NCI-H128 (cell line): ENCODE data around the gene ARAP2.

Experiments
- DNase-seq: peaks from one replicate; lab custom pipeline; 2025; ENCODE audit not compliant: unreplicated experiment; lab: John Stamatoyannopoulos, UW

The ARAP2 gene

GRCh38 chr4:36130641-36131040 lies 113.7 kb downstream of the ARAP2 start:
- no peak for DNase-seq

- no peak for DNase-seq
Observed at GRCh38 chr4:36128689-36129088, 115.6 kb downstream of the ARAP2 start.

GRCh38 chr4:36123906-36124305 lies 120.4 kb downstream of the ARAP2 start:
- no peak for DNase-seq

- DNase-seq: no peak
Observed at GRCh38 chr4:36115312-36115711, 129.0 kb downstream of the ARAP2 start.

- no peak for DNase-seq
Observed at GRCh38 chr4:36111172-36111571, 133.1 kb downstream of the ARAP2 start.

- no peak for DNase-seq
Observed at GRCh38 chr4:36099509-36099908, 144.8 kb downstream of the ARAP2 start.

- DNase-seq: no peak
Observed at GRCh38 chr4:36094995-36095394, 149.3 kb downstream of the ARAP2 start.

- no peak for DNase-seq
Observed at GRCh38 chr4:36091997-36092396, 152.3 kb downstream of the ARAP2 start.

- no peak for DNase-seq
Observed at GRCh38 chr4:36088542-36088941, 155.8 kb downstream of the ARAP2 start.

- no peak for DNase-seq
Observed at GRCh38 chr4:36086261-36086786, 158.0 kb downstream of the ARAP2 start.

GRCh38 chr4:36082817-36083216 lies 161.5 kb downstream of the ARAP2 start:
- no peak for DNase-seq

GRCh38 chr4:36081185-36081584 lies 163.1 kb downstream of the ARAP2 start:
- no peak for DNase-seq

GRCh38 chr4:36079666-36080065 lies 164.6 kb downstream of the ARAP2 start:
- no peak for DNase-seq

GRCh38 chr4:36078319-36078718 lies 166.0 kb downstream of the ARAP2 start:
- DNase-seq: no peak

- DNase-seq: no peak
Observed at GRCh38 chr4:36072529-36072928, 171.8 kb downstream of the ARAP2 start.

- no peak for DNase-seq
Observed at GRCh38 chr4:36067116-36067515, 177.2 kb downstream of the ARAP2 start.

GRCh38 chr4:36065274-36065871 lies 178.9 kb downstream of the ARAP2 start:
- DNase-seq: no peak

- no peak for DNase-seq
Observed at GRCh38 chr4:36064117-36064516, 180.2 kb downstream of the ARAP2 start.

GRCh38 chr4:36056136-36056535 lies 188.2 kb downstream of the ARAP2 start:
- no peak for DNase-seq

- DNase-seq: no peak
Observed at GRCh38 chr4:36054694-36055422, 189.5 kb downstream of the ARAP2 start.

- DNase-seq: no peak
Observed at GRCh38 chr4:36053930-36054329, 190.4 kb downstream of the ARAP2 start.

- no peak for DNase-seq
Observed at GRCh38 chr4:36051634-36052033, 192.7 kb downstream of the ARAP2 start.

- DNase-seq: no peak
Observed at GRCh38 chr4:36046026-36046425, 198.3 kb downstream of the ARAP2 start.
